K562 (cell line): ENCODE results near the gene XCL1.
"Not testable (repeated sequence)": the region's sequence is repeated elsewhere in the genome, so short reads cannot be mapped to it uniquely, and the experiment has no call there.

Source experiments
- BRCA1 ChIP-seq, 2 experiments: fragments of 450-650 bp in 1 of 2; sonication (generic) in 1 of 2; formaldehyde crosslinking in 1 of 2; IDR thresholded peaks; 2 replicates each; pipeline versions ENCODE4 v1.5.0 to v1.6.1; 2017 to 2020; ENCODE audit warnings: mild to moderate bottlenecking in 1 of 2, missing genetic modification reagents in 1 of 2
- CCAR2 ChIP-seq: fragments of 200-400 bp; formaldehyde crosslinking; IDR thresholded peaks from 2 replicates; pipeline ENCODE4 v1.6.1; 2017; ENCODE audit warnings: mild to moderate bottlenecking, low read depth, low read length
- CEBPB ChIP-seq: fragments of 450-650 bp; IDR thresholded peaks from 2 replicates; pipeline ENCODE4 v1.6.1; 2016; ENCODE audit warnings: missing genetic modification characterization, missing compliant biosample characterization
- CHD2 ChIP-seq: IDR thresholded peaks from 2 replicates; pipeline ENCODE4 v1.6.1; 2011; ENCODE audit warnings: low read depth, low read length
- EZH2 ChIP-seq: IDR thresholded peaks from 2 replicates; pipeline ENCODE4 v1.6.1; 2012; ENCODE audit warnings: low read depth, mild to moderate bottlenecking, inconsistent platforms, low read length, borderline replicate concordance
- GTF2A2 ChIP-seq: IDR thresholded peaks from 2 replicates; pipeline ENCODE4 v1.6.1; 2016; ENCODE audit warnings: mild to moderate bottlenecking, missing genetic modification characterization, missing compliant biosample characterization
- GTF2F1 ChIP-seq: IDR thresholded peaks from 2 replicates; pipeline ENCODE4 v1.6.1; 2011; ENCODE audit warnings: low read depth, low read length, improper control_type of control experiment
- HDAC1 ChIP-seq, 2 experiments: fragments of 450-650 bp; IDR thresholded peaks; 2 replicates each; pipeline ENCODE4 v1.6.1; 2016 to 2017; ENCODE audit warnings: inconsistent platforms in 1 of 2, mild to moderate bottlenecking in 1 of 2, moderate library complexity in 1 of 2
- OTX1 ChIP-seq: fragments of 450-650 bp; formaldehyde crosslinking; IDR thresholded peaks from 2 replicates; pipeline ENCODE4 v1.4.0; 2022; ENCODE audit warnings: mild to moderate bottlenecking
- TF ChIP-seq, protein P1 (sequence below): fragments of 250-450 bp; sonication (Bioruptor Pico); IDR thresholded peaks from 2 replicates; pipeline ENCODE4 v1.8.0; 2022; ENCODE audit warnings: moderate library complexity, mild to moderate bottlenecking, inconsistent platforms
- TF ChIP-seq, protein P2 (sequence below): fragments of 450-650 bp; IDR thresholded peaks from 2 replicates; pipeline ENCODE4 v1.6.1; 2016
- TF ChIP-seq, protein P3 (sequence below): fragments of 250-450 bp; sonication (Bioruptor Pico); IDR thresholded peaks from 2 replicates; pipeline ENCODE4 v1.5.0; 2021; ENCODE audit warnings: mild to moderate bottlenecking, borderline replicate concordance
- TF ChIP-seq, protein P4 (sequence below): sonication (generic); formaldehyde crosslinking; IDR thresholded peaks from 2 replicates; pipeline ENCODE4 v1.9.0; 2022; ENCODE audit warnings: mild to moderate bottlenecking, missing genetic modification reagents

DNA sequence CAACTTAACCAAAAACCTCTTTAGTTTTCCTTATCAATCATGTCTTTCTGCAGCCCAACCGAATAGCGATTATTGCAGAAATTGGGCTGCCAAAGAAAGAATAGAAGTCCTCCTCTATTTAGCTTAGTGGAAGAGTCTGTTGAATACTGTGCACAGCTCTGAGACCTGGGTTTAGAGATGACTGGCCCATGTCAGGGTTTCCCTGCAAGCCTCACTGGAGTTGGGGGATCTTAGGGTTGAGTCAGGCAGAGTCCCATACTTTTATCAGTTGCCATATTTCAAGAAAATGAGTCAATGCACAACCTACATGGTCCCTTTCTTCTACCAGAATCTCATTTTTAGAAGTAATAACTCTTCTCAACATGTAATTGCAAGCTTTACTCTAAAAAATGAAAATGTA is 3.9 kb downstream of the XCL1 start:
- not testable (repeated sequence) for TF ChIP-seq EZH2; OTX1; CHD2; CEBPB; BRCA1 (IDR thresholded peaks at IDR 0.05); BRCA1 (CRISPR knock-in tag; IDR thresholded peaks at IDR 0.05); HDAC1 (IDR thresholded peaks at IDR 0.05); GTF2A2; CCAR2; GTF2F1
- TF ChIP-seq, protein P1, sequence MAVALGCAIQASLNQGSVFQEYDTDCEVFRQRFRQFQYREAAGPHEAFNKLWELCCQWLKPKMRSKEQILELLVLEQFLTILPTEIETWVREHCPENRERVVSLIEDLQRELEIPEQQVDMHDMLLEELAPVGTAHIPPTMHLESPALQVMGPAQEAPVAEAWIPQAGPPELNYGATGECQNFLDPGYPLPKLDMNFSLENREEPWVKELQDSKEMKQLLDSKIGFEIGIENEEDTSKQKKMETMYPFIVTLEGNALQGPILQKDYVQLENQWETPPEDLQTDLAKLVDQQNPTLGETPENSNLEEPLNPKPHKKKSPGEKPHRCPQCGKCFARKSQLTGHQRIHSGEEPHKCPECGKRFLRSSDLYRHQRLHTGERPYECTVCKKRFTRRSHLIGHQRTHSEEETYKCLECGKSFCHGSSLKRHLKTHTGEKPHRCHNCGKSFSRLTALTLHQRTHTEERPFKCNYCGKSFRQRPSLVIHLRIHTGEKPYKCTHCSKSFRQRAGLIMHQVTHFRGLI (CRISPR knock-in tag), result not testable (repeated sequence)
- TF ChIP-seq, protein P2, sequence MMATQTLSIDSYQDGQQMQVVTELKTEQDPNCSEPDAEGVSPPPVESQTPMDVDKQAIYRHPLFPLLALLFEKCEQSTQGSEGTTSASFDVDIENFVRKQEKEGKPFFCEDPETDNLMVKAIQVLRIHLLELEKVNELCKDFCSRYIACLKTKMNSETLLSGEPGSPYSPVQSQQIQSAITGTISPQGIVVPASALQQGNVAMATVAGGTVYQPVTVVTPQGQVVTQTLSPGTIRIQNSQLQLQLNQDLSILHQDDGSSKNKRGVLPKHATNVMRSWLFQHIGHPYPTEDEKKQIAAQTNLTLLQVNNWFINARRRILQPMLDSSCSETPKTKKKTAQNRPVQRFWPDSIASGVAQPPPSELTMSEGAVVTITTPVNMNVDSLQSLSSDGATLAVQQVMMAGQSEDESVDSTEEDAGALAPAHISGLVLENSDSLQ, result not testable (repeated sequence)
- TF ChIP-seq, protein P3, sequence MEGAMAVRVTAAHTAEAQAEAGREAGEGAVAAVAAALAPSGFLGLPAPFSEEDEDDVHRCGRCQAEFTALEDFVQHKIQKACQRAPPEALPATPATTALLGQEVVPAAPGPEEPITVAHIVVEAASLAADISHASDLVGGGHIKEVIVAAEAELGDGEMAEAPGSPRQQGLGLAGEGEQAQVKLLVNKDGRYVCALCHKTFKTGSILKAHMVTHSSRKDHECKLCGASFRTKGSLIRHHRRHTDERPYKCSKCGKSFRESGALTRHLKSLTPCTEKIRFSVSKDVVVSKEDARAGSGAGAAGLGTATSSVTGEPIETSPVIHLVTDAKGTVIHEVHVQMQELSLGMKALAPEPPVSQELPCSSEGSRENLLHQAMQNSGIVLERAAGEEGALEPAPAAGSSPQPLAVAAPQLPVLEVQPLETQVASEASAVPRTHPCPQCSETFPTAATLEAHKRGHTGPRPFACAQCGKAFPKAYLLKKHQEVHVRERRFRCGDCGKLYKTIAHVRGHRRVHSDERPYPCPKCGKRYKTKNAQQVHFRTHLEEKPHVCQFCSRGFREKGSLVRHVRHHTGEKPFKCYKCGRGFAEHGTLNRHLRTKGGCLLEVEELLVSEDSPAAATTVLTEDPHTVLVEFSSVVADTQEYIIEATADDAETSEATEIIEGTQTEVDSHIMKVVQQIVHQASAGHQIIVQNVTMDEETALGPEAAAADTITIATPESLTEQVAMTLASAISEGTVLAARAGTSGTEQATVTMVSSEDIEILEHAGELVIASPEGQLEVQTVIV (CRISPR knock-in tag), result not testable (repeated sequence)
- TF ChIP-seq, protein P4, sequence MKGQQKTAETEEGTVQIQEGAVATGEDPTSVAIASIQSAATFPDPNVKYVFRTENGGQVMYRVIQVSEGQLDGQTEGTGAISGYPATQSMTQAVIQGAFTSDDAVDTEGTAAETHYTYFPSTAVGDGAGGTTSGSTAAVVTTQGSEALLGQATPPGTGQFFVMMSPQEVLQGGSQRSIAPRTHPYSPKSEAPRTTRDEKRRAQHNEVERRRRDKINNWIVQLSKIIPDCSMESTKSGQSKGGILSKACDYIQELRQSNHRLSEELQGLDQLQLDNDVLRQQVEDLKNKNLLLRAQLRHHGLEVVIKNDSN (CRISPR knock-in tag), result not testable (repeated sequence)
